HG02588 (cell line): ENCODE measurements around the gene DNAJC2.
"Not testable (repeated sequence)": the region's sequence is repeated elsewhere in the genome, so short reads cannot be mapped to it uniquely, and the experiment has no call there.

Experiments used
- ATAC-seq: cut with Tn5 transposase; IDR thresholded peaks from one replicate; pipeline ENCODE4 v1.9.1; 2021; ENCODE audit warnings: mild to moderate bottlenecking, moderate library complexity; ENCODE audit not compliant: unreplicated experiment

The DNAJC2 gene

DNA sequence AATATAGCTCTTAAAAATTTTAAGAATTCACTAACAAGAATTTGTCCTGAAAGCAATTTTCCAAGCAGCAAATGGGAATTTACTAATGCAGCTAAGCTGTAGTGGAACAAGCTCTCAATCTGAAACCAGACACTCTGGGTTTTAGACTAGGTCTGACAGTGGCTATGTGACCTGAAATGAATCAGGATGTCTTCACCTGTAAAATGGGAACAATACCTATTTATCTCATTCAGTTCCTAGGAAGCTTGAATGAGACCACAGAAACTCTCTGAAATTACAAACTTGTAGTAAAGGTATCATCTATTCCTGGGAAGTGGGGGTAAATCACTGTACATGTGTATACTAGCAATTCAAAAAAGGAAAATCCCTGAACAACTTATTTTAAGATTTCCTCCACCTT is 1.2 kb downstream of the DNAJC2 start:
- no peak for ATAC-seq

DNA sequence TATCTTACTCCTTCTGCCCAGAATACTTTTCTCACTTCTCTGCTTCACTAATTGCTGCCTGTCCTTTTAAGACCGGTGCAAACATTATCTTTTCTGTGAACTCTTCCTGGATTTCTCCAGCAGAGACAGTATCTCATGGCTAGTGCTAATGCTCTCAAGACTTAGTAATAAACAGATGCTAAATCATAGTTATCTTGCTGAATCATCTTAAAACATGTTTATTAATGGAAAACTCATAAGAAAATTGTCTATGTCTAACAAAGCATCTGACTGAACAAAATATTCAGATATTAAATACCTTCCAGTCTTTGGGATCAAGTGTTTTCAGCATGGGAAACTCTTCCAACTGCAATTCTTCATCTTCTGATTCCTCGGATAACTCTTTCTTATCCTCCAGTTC is 3.1 kb downstream of the DNAJC2 start:
- ATAC-seq, result no peak

DNA sequence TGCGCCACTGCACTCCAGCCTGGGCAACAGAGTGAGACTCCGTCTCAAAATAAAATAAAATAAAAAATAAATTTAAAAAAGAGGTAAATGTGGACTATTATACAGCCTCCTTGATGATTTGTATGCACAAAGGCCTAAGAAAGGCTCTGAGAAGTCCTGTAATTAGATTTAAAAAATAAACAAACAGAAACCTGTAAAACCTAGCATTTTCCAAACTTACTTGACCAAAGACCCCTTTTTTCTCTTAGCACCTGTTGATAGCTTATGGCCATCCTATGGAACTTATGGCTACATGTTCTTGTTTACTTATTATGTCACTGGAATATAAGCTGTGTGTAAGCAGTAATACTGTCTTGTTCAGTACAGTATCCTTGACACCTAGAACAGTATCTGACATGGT is 5.7 kb downstream of the DNAJC2 start:
- ATAC-seq, result no peak

DNA sequence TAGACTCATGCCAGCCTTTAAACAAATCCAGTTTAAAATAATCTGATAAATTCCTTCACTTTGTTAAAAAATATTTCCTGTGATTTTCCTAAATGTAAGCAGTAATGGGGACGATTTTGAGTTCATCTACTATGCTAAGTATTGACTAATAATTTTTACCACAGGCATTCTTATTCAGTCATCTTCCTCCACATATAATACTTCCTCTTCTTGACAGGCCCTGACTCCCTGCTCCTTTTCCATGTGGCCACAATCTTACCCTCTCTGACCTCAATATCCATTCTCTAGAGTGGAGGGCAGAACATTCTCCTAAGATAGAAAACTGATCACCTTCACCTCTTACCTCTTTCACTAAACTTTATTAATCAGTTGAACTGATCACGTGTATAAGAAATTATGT is 7.8 kb downstream of the DNAJC2 start:
- ATAC-seq, result no peak

DNA sequence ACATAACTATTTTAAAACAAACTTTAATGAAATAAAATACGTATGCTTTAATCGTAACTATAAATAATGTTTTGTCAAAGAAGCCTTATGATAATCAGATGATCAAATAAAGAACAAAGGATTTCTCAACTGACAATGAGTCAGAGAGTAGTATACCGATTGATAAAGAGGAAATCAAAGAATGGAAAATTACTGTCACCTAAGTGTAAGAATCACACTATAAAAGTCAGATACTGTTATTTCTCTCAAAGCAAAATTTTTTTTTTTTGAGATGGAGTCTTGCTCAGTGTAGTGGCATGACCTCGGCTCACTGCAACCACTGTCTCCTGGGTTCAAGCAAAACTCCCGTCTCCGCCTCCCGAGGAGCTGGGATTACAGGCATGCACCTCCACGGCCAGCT is 18.8 kb downstream of the DNAJC2 start:
- ATAC-seq, result no peak

DNA sequence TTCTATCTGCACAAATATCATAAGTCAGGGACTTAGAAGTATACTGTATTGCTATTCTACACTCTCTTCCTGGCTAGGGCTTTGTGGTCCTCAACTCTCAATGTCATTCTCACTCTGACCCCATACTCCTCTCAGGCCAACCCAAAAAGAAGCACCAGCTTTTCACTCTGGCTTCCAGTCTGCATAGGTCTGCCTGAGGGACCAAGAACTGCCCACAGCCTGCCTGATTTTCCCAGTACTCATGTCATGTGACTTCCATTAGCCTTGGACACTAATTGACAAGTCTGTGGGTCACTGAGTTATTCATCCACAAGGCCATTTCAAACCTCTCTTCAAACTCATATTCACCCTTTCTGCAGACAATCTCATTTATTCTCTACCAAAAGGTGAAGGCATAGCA is 27.6 kb downstream of the DNAJC2 start:
- no peak for ATAC-seq

DNA sequence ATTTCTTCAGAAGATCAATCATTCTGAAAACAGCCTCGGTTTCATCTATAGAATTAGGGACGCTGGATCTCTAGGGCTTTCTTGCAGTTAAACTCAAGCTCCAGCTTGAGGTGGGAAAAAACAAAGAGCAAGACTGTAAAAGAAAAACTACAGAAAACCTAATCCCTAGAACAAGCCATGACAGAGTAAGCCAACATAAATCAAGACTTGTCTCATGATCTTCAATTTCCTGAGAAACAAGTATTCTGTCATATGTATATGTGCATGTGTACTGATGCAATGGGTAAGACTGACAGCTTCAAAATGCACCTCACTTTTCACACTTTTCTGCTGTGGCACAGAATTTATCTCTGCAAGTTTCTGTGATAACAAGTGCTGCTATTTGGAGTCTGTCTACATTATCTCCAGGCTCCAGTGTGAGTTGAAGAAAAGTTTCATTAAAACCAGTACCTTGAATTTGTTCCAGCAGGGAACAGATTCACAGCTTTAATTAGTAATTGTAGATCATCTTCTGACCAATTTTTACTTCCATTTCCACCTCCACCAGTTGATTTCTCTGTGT is 28.1 kb downstream of the DNAJC2 start:
- no peak for ATAC-seq

DNA sequence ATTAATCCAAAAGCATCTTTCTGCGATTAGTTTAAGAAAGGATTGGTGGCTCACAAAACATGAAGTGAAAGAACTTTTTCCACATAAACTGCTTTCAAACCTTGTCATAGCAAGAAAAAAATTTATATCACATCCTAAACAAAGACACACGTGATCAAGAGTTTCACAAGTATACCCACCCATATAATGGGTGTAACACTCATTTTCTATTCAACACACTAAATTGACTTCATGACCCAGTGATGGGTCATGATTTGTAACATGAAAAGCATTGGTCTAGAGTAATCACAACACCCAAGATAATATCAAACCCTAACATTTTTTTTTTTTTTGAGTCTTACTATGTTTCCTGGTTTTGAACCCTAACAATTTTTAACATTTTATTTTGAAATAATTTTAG is 29.7 kb downstream of the DNAJC2 start:
- no peak for ATAC-seq

DNA sequence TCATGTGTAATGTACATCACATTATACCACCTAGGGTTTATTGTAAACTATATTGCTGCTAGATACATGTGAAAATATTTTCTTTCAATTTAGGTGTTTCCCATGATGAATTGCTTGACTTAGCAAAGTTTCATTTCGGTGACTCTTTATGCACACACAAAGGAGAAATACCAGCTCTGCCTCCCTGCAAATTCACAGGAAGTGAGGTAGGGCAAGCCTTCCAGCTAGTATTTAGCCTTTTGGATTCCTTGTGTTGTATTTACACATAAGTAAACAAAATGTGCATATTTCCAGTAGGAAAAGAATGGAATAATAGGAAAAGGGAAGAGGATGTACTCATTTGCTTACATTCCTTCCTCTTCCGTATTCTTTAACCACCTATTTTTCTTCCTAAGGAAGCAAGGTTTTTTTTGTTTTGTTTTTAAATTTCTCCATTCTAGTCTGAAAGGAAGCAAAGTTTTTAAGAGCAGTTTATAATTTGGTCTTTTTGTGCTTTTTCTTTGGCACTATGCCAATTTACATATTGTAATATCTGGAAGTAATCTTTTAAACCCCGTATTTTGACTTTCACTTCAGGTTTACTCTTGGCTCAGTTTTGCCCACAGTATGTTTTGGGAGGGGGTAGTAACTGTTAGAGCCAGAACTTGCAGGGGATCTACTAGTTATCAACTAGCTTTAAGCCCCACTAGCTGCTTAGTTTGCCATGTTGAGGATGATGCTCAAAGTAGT is 36.9 kb downstream of the DNAJC2 start:
- no peak for ATAC-seq

DNA sequence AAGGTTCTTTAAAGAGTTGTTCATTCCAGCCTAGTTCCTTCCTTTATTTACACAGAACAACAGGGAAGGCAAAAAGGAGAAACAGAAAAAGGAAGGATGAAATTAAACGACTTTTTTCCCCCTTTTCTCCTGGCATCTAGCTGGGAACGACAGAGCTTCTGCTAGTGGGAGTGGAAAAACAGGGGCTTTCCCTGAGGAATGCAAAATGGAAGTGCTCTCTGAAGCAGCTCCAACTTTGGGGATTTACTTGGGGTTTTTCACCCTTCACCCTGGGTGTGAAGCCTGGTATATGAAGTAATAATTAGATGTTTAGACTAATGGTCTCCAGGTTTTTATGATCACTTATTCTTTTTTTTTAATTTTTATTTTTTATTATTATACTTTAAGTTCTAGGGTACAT is 43.1 kb downstream of the DNAJC2 start:
- no peak for ATAC-seq

DNA sequence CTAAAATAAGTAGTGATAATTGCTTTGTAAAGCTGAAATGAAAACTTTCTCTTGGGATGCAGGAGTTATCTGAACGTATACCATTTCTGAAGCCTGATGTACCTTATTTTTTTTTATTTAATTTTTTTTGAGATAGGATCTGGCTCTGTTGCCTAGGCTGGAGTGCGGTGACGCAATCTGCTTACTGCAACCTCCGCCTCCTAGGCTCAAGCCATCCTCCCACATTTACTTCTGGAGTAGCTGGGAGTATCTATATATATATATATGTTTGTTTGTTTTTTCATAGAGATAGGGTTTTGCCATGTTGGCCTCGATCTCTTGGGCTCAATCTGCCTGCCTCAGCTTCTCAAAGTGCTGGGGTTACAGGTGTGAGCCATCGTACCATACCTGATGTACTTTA is 44.9 kb downstream of the DNAJC2 start:
- ATAC-seq, result no peak

DNA sequence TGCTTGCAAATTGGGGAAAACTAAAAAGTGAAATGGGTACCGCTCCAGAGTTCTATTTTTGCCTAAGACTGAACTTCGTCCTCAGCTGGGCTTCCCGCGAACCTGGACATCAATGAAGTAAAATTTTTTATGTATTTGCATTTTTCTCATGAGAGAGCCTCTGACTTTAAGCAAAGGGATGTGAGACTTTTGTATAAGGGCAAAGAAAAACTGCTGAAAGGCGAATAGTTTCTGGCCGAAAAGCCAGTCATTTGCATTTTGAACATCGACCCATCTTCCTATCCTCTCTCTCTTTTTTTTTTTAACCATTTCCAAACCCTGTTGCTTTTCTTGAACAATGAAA is 46.8 kb downstream of the DNAJC2 start:
- ATAC-seq, result no peak

DNA sequence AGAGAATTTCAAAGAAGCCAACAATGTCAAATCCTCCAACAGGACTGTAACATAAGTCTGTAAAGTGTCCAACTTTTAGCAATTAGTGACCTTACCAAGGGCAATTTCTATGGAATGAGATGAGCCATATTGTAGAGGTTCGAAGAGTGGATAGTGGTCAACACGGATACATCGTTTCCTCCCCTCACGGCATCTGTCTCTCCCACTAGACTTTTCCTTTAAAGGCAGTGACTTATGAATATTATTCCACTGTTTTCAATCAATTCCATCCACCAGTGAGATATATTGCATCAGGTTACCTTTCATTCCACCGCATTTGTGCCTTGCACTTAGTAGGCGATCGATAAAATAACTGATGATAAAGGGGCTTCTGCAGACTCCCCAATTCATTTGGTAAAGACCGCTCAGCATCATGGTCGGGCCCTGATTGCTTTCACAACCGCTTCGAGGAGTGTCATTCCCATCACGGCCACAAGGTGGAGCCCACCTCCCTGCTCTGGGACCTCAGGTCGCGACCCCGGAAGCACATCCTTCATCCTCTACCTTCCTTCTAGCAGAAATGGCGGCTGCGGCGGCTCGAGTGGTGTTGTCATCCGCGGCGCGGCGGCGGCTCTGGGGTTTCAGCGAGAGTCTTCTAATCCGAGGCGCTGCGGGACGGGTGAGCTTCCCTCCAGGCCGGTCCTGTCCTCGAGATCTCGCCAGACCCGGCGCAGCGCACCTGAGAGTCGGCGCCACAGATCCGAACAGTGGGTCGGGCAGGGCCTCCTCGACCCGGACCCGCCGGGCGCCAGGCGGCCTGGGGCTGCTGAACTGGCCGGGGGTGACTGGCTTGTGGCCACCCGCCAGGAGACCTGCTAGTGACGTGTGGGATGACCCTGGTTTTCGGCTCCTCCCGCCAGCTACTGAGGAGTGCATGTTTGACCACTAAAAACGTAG is 47.4 kb downstream of the DNAJC2 start, which contains the start of gene PMPCB:
PMPCB (plus strand) TSS at position 535 of the 936 bp plus-strand sequence; CDS start at position 560, 25 bp downstream.
- peak; percentile 88 for ATAC-seq

DNA sequence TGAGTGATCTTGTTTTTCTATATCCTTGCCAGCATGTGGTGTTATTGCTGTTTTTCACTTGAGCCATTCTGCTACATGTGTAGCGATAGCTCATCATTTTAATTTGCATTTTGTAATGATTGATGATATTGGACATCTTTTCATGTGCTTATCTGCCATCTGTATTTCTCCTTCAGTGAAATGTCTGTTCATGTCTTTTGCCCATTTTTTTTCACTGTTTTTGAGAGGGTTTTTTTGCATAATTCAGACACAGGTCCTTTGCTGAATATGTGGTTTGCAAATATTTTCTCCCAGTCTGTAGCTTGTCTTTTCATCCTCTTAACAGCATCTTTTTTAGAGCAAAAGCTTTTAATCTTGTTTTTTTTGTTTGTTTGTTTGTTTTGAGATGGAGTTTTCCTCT is 51.0 kb downstream of the DNAJC2 start:
- no peak for ATAC-seq

DNA sequence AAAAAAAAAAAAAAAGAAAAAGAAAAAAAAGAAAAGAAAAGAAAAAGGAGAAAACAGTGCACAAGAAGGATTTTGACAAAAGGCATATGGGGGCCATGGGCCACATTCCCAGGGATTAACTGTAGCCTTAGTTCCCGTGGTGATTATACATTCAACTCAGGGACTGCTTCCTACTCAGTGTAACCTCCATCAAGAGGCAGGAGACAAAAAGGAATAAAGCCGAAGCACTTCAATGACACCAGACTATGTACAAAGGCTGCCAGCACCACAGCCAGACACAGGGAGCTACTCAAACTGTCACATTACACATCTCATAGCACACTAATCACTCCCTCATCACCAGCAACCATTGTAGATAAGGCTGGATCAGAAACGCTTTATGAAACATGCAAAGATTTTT is 52.4 kb downstream of the DNAJC2 start:
- ATAC-seq, result no peak

DNA sequence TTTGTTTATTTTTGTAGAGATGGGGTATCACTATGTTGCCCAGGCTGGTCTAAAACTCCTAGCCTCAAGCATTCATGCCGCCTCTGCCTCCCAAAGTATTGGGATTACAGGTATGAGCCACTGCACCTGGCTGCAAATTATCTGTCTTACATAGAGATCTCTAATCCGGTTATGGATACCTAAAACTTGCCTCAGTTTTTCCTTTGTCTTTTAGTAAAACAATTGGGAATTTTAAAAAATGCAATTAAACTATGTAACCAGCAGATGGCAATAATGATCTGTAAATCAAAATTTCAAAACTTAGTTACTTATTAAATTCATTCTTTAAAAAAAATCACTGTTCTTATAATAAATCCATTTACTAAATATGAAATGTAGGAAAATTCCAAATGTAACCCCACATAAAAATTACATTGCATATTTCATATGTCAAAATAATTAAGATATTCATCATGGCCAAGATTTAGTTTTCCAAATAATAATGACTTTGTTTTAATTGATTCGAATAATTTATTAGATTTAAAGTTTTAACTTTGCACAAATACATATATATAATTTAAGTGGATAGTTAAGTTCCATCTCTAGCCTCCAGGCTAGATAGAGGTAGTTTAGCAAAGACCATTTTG is 61.7 kb downstream of the DNAJC2 start:
- ATAC-seq, result not testable (repeated sequence)

DNA sequence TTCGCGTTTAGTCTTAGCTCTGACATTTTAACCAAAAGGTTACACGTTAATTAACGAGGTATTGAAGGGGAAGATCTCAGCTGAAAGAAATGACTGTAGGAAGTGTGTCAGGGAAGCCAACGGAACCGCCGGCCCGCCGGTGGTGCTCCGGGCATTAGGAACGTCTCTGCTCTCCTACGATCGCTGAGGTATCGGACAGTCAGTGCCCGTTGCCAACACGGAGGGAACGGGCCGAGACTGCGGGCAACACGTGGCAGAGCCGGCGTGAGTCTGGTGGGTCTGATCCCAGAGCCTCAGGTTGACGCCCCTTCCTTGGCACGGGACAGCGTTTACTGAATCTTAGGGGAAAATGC is 63.8 kb downstream of the DNAJC2 start:
- peak; percentile 15 for ATAC-seq

DNA sequence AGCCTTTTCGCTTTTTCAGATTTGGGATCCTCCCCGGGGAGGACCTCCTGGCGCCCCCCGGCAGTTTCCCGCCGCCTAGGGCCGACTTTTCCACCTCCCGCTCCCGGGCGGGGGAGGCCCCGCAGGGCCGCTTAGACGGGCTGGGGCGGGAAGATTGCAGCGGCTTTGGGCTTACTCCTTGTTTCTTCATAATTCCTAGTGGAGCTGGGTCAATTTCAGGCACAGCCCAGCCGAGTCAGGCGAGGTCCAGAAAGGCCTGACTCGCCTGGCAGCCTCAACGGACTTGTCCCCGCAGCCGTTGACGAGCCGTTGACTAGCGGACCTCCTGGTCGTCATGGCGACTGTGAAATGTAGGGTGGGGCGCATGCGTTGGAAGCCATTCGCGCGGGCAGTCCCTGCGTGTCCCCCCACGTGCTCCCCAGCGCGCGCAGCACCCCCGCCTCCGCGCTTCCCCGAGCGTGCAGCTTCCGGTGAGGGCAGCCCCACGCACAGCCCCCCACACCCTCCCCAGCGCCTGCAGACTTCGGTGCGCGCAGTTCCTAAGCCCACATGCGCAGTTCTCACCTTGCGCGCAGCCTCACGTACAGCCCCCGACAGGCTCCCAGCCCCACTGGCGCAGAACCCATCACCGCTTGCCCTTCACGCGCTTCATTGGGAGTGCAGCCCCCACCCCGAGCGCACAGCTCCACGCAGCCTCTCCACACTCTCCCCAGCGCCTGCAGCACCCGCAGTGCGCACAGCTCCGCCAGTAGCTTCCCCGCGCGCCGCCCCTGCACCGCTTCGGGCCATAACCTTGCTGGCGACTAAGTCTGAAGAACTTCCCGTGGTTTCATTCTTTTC is 64.4 kb downstream of the DNAJC2 start:
- peak; percentile 93 for ATAC-seq

DNA sequence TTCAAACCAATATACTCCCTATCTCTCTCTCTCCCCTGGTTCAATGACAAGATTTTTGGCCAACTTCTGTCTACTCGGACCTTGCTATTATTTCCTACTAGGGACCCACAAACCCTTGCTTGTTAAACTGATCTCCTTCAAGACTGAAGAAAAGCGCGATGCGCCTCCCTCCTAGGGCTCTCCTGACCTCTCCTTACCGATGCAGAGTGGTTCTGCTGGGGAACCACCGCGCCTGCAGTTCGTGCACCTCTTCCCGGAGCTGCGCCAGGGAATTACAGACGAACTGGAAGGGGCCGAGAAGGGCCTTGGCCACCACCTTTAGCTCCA is 65.0 kb downstream of the DNAJC2 start:
- peak; percentile 36 for ATAC-seq

DNA sequence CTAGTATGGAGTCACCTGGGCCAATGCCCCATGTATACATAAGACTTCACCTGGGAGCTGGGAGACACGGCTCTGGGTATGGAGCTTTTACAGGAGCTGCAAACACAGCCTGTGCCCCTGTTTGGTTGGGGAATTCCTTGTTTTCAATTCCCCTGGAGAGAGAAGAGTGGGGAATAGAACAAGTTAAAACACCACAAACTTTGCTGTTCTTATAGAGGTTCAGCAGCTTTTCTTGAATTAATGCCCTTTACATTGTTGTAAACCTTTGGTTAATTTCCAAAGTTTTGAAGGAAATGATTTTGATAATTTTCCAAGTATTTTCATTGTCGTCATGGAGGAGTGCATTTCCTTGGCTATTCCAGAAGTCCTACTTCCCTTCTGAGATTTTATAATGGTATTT is 66.4 kb downstream of the DNAJC2 start:
- ATAC-seq, result not testable (repeated sequence)

DNA sequence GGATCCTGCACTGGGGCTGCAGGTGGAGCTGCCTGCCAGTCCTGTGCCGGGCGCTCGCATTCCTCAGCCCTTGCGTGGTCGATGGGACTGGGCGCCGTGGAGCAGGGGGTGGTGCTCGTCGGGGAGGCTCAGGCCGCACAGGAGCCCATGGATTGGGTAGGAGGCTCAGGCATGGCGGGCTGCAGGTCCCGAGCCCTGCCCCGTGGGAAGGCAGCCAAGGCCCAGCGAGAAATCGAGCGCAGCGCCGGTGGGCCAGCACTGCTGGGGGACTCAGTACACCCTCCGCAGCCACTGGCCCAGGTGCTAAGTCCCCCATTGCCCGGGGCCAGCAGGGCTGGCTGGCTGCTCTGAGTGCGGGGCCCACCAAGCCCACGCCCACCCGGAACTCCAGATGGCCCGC is 69.7 kb downstream of the DNAJC2 start:
- ATAC-seq, result not testable (repeated sequence)
